Endothelial cell of umbilical vein (primary cell): ENCODE measurements around the gene STX8. TPM values are rescaled to one million over a fixed set of nuclear protein-coding genes. Genes with fewer than 3 reads are reported as not detected.

Experiments used
- BruUV-seq: library from RNA; stranded (reverse); fragments of 400-500 nt; replicated peaks from 2 replicates; lab custom pipeline; 2021; lab: Mats Ljungman, UMichigan
- CTCF ChIA-PET: fragments of 300-600, 350-600 bp; sonication (Branson Sonifier 250); formaldehyde crosslinking; loops from one replicate; lab custom pipeline; 2021; ENCODE audit warnings: antibody characterized with exemption, inconsistent platforms; lab: Charles Lee
- POLR2A ChIA-PET: fragments of 300-600, 350-600 bp; sonication (Branson Sonifier 250); formaldehyde crosslinking; loops from one replicate; lab custom pipeline; 2021; ENCODE audit warnings: antibody characterized with exemption, inconsistent platforms; lab: Charles Lee
- DNase-seq: peaks from one replicate; pipeline ENCODE4 v3.0.0-alpha.2; 2011; ENCODE audit warnings: low read depth, low spot score
- FAIRE-seq: peaks from 2 replicates; lab custom pipeline; 2011; peaks lifted over from hg19 to GRCh38; lab: Jason Lieb, UNC
- H2AFZ ChIP-seq: 2 replicates; pipeline ENCODE4 v1.6.0; 2012; ENCODE audit warnings: low read depth, low read length, control low read depth, inconsistent platforms
- H3K27ac ChIP-seq: 2 replicates; pipeline ENCODE4 v1.5.1; 2011; ENCODE audit warnings: low read depth, mild to moderate bottlenecking, control low read depth, low read length, moderate library complexity; ENCODE audit not compliant: insufficient read depth
- H3K27me3 ChIP-seq, 2 experiments: 2 replicates each; pipeline versions ENCODE4 v1.6.0 to v1.6.1; 2011; ENCODE audit warnings: low read length in 2 of 2, mixed read lengths in 1 of 2; ENCODE audit not compliant: control insufficient read depth in 2 of 2, insufficient read depth in 2 of 2
- H3K36me3 ChIP-seq, 2 experiments: 2 replicates in 1 of 2; 3 replicates in 1 of 2; pipeline ENCODE4 v1.5.1; 2011; ENCODE audit warnings: low read length in 2 of 2, mild to moderate bottlenecking in 1 of 2, moderate library complexity in 1 of 2; ENCODE audit not compliant: control insufficient read depth in 2 of 2, insufficient read depth in 2 of 2; ENCODE audit errors: extremely low read depth in 1 of 2
- H3K4me1 ChIP-seq: 3 replicates; pipeline ENCODE4 v1.5.1; 2011; ENCODE audit warnings: mild to moderate bottlenecking, low read length; ENCODE audit not compliant: control insufficient read depth, insufficient read depth; ENCODE audit errors: extremely low read depth
- H3K4me2 ChIP-seq: 2 replicates; pipeline ENCODE4 v1.6.1; 2011; ENCODE audit warnings: low read length, control low read depth, mixed read lengths; ENCODE audit not compliant: insufficient read depth
- H3K4me3 ChIP-seq, 3 experiments: fragments of 200-600 bp in 1 of 3; sonication (generic), shearing (Covaris generic) in 1 of 3; replicated peaks in 1 of 3; 2 replicates each; pipeline ENCODE4 v1.5.1; 2011 to 2016; ENCODE audit warnings: control low read depth in 3 of 3, low read length in 3 of 3, mild to moderate bottlenecking in 2 of 3, inconsistent platforms in 1 of 3, low read depth in 1 of 3, moderate library complexity in 1 of 3; ENCODE audit not compliant: insufficient read depth in 1 of 3
- H3K79me2 ChIP-seq: 2 replicates; pipeline ENCODE4 v1.6.0; 2012; ENCODE audit warnings: low read length, inconsistent platforms; ENCODE audit not compliant: control insufficient read depth, insufficient read depth
- H3K9ac ChIP-seq: replicated peaks from 2 replicates; pipeline ENCODE3; 2011; ENCODE audit warnings: low read length, control low read depth; ENCODE audit not compliant: insufficient read depth; ENCODE audit errors: extremely low read depth
- H3K9me1 ChIP-seq: replicated peaks from 3 replicates; pipeline ENCODE4 v1.6.0; 2011; ENCODE audit warnings: mild to moderate bottlenecking, low read length; ENCODE audit not compliant: control insufficient read depth, insufficient read depth; ENCODE audit errors: extremely low read depth
- H3K9me3 ChIP-seq: replicated peaks from 2 replicates; pipeline ENCODE4 v1.5.1; 2012; ENCODE audit warnings: low read length, inconsistent platforms; ENCODE audit not compliant: control insufficient read depth, insufficient read depth
- H4K20me1 ChIP-seq: replicated peaks from 2 replicates; pipeline ENCODE3; 2011; ENCODE audit warnings: mild to moderate bottlenecking, low read length; ENCODE audit not compliant: control insufficient read depth, insufficient read depth; ENCODE audit errors: extremely low read depth
- EZH2 ChIP-seq: IDR thresholded peaks from 2 replicates; pipeline ENCODE4 v1.6.1; 2012; ENCODE audit warnings: borderline replicate concordance, low read depth, mild to moderate bottlenecking, moderate library complexity, low read length, inconsistent platforms; ENCODE audit not compliant: severe bottlenecking
- FOS ChIP-seq: IDR thresholded peaks from 2 replicates; pipeline ENCODE4 v1.6.1; 2011; ENCODE audit warnings: mild to moderate bottlenecking, low read length, moderate library complexity, borderline replicate concordance; ENCODE audit not compliant: insufficient read depth
- GATA2 ChIP-seq: IDR thresholded peaks from 2 replicates; pipeline ENCODE4 v1.7.0; 2011; ENCODE audit warnings: low read depth, mild to moderate bottlenecking, moderate library complexity, mixed read lengths, low read length; ENCODE audit not compliant: insufficient read length, insufficient read depth
- JUN ChIP-seq: IDR thresholded peaks from 2 replicates; pipeline ENCODE4 v1.6.1; 2011; ENCODE audit warnings: borderline replicate concordance, low read depth; ENCODE audit not compliant: insufficient read length, insufficient read depth
- MYC ChIP-seq: IDR thresholded peaks from one replicate; pipeline ENCODE4 v1.6.1; 2011; ENCODE audit warnings: mild to moderate bottlenecking, low read depth, low read length
- POLR2A ChIP-seq: IDR thresholded peaks from 2 replicates; pipeline ENCODE4 v1.6.1; 2012; ENCODE audit warnings: low read depth, mild to moderate bottlenecking, control low read depth, low read length
- POLR2AphosphoS5 ChIP-seq: IDR thresholded peaks from 2 replicates; pipeline ENCODE4 v1.6.1; 2012; ENCODE audit warnings: low read depth, mild to moderate bottlenecking, control low read depth, low read length, moderate library complexity; ENCODE audit not compliant: insufficient read depth
- dilution Hi-C: fragments of 300-500 bp; cut with MboI; formaldehyde crosslinking; loops from one replicate; pipeline ENCODE4 v1.15.0; 2019; ENCODE audit warnings: low sequenced_read_pairs; ENCODE audit not compliant: extremely low pct_ligation_motif_present
- intact Hi-C: fragments of 100-400 bp; cut with micrococcal nuclease; formaldehyde crosslinking; loops from one replicate; pipeline ENCODE4 v1.10.0; 2022
- polyA plus RNA-seq, 4 experiments: library from polyadenylated mRNA; depleted of rRNA in 3 of 4; stranded (reverse) in 3 of 4; unstranded in 1 of 4; fragments of >200 nt; gene quantifications; 2 replicates each; pipeline versions ENCODE4 v1.2.1 to v1.2.3, GENCODE V29; 2011 to 2012; ENCODE audit warnings: missing spikeins in 1 of 4
- total RNA-seq: library from RNA; stranded (reverse); gene quantifications from 2 replicates; pipeline ENCODE4 v1.2.3, GENCODE V29; 2021
- TF ChIP-seq, protein P1 (sequence below), 2 donors: IDR thresholded peaks; 1 replicate in 1 of 2; 2 replicates in 1 of 2; pipeline ENCODE4 v1.5.1; 2011; ENCODE audit warnings: low read length in 2 of 2, mild to moderate bottlenecking in 2 of 2, moderate library complexity in 2 of 2, control low read depth in 1 of 2, inconsistent platforms in 1 of 2, low read depth in 1 of 2; ENCODE audit not compliant: insufficient read depth in 1 of 2; ENCODE audit errors: extremely low read depth in 1 of 2
- TF ChIP-seq, protein P2 (sequence below): IDR thresholded peaks from 2 replicates; pipeline ENCODE4 v1.6.1; 2011; ENCODE audit not compliant: insufficient read depth, insufficient read length

The STX8 gene
- total and polyA plus RNA-seq, 2 donors (not counting 3 experiments of a cell fraction or from before 2014, with no cell fraction given) = 25.9 to 67.3 TPM

GRCh38 chr17:9224485-9224884 is 351.1 kb downstream of the STX8 start:
- Histone ChIP-seq H3K4me1 (no peaks in the 10 kb centered on the region), H3K27ac (no peak overlapping the region), H3K36me3 (no peaks in the 10 kb centered on the region), H3K27me3 (no peaks in the 10 kb centered on the region), H3K9me3 (no peaks in the 10 kb centered on the region), H3K4me2 (no peak overlapping the region), H2AFZ (no peak overlapping the region), H3K9ac (no peak overlapping the region), H3K4me3 (no peak overlapping the region), H3K9me1 (no peaks in the 10 kb centered on the region), H3K79me2 (no peaks in the 10 kb centered on the region), H4K20me1 (no peaks in the 10 kb centered on the region)
- no TSS peak for BruUV-seq
- TF ChIP-seq POLR2A = no peak
- CTCF ChIA-PET = no interaction called here
- DNase-seq (no peak), FAIRE-seq (no peak)
- dilution Hi-C loops = no loop called here
- intact Hi-C loops = no loop called here
- POLR2A ChIA-PET = interaction anchor here (0.7 kb wide), 1 partner anchor 8 kb away, joined by 3 read pairs; no protein-coding TSS in a partner anchor

DNA sequence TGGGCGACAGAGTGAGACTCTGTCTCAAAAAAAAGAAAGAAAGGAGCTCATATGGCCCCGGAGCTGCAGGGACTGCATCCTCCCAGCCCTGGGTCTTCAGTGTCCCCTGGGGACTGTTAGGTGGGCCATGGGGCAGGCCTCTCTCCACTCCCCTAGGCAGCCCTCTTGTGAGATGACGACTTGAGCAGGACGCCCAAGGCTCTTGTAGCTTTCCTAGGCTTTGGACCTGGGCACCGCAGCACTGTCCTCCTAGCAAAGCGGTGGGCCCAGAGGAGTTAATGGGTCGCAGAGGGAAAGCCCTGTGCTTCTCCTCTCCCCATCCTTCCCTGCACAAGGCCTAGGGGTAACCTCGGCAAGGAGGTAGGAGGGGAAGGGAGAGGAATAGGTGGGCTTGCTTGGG is 352.1 kb downstream of the STX8 start:
- ChIA-PET CTCF (no interaction called here), POLR2A (no interaction called here)
- H3K4me2 ChIP-seq = no peak overlapping the region
- DNase-seq (no peak), FAIRE-seq (no peak)
- no peaks in the 10 kb centered on the region for H3K79me2 ChIP-seq
- no peak for TF ChIP-seq FOS
- TF ChIP-seq, protein P1, sequence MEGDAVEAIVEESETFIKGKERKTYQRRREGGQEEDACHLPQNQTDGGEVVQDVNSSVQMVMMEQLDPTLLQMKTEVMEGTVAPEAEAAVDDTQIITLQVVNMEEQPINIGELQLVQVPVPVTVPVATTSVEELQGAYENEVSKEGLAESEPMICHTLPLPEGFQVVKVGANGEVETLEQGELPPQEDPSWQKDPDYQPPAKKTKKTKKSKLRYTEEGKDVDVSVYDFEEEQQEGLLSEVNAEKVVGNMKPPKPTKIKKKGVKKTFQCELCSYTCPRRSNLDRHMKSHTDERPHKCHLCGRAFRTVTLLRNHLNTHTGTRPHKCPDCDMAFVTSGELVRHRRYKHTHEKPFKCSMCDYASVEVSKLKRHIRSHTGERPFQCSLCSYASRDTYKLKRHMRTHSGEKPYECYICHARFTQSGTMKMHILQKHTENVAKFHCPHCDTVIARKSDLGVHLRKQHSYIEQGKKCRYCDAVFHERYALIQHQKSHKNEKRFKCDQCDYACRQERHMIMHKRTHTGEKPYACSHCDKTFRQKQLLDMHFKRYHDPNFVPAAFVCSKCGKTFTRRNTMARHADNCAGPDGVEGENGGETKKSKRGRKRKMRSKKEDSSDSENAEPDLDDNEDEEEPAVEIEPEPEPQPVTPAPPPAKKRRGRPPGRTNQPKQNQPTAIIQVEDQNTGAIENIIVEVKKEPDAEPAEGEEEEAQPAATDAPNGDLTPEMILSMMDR (IDR thresholded peaks at IDR 0.05; ENCODE audit: extremely low read depth in 1 of 2, insufficient read depth in 1 of 2, low read depth in 1 of 2, low read length in 2 of 2) = no peak
- TF ChIP-seq POLR2AphosphoS5 = no peak
- no peak for TF ChIP-seq MYC
- no peak for TF ChIP-seq GATA2
- TF ChIP-seq POLR2A = no peak
- TF ChIP-seq EZH2 = no peak
- no peak for TF ChIP-seq JUN
- TF ChIP-seq, protein P2, sequence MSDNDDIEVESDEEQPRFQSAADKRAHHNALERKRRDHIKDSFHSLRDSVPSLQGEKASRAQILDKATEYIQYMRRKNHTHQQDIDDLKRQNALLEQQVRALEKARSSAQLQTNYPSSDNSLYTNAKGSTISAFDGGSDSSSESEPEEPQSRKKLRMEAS = no peak
- no peaks in the 10 kb centered on the region for H3K27me3 ChIP-seq
- no peaks in the 10 kb centered on the region for H3K4me1 ChIP-seq
- no peaks in the 10 kb centered on the region for H3K36me3 ChIP-seq
- no TSS peak for BruUV-seq
- H3K9me3 ChIP-seq = no peaks in the 10 kb centered on the region
- dilution Hi-C loops (no loop called here), intact Hi-C loops (no loop called here)
- no peaks in the 10 kb centered on the region for H4K20me1 ChIP-seq
- H3K27ac ChIP-seq = no peak overlapping the region
- no peaks in the 10 kb centered on the region for H3K9me1 ChIP-seq
- H3K4me3 ChIP-seq = no peak overlapping the region
- H2AFZ ChIP-seq = no peak overlapping the region
- H3K9ac ChIP-seq = no peak overlapping the region
